Left cardiac atrium (tissue), 4 donors: ENCODE results near the gene GUCY1A1. TPM values are rescaled to one million over a fixed set of nuclear protein-coding genes. Genes with fewer than 3 reads are reported as not detected.

ENCODE experiments used
- ATAC-seq, 2 donors: fragments of 200-7000 bp; cut with Tn5 transposase; one replicate each; pipeline ENCODE4 v1.9.1; 2020; ENCODE audit warnings: mild to moderate bottlenecking in 2 of 2, moderate library complexity in 2 of 2
- DNase-seq: peaks from one replicate; pipeline ENCODE4 v3.0.0-alpha.2; 2020
- intact Hi-C, 2 donors: fragments of 100-400 bp; cut with DNase I; formaldehyde crosslinking; loops; one replicate each; pipeline versions ENCODE4 v1.14.1 to v1.15.1; 2022 to 2023
- total RNA-seq, 2 donors: library from RNA; stranded (reverse); fragmentation: NEBNext Ultra II Directional; extraction: Animal tissue kit (Norgen Biotek cat#: 25700); gene quantifications; one replicate each; pipeline ENCODE4 v1.2.1, GENCODE V29; 2021
- donor health status: DM: no; HTN: yes; CAD: no.
- donor health status: DM: no; HTN: yes; CAD: no; lungs with severe emphysema.
- donor health status: DM: yes; HTN: yes; CAD: no.
- donor health status: Dilated cardiomyopathy.

Gene GUCY1A1
- total RNA-seq, 2 donors from 2014 or later = 34.2 to 53.5 TPM

GRCh38 chr4:155713911-155714310 is 47.3 kb downstream of the GUCY1A1 start:
- intact Hi-C loops = no loop called here
- ATAC-seq = no peak
- DNase-seq = no peak

- ATAC-seq = no peak
- DNase-seq = no peak
- intact Hi-C loops = no loop called here
These were observed 55.7 kb downstream of the GUCY1A1 start for GRCh38 chr4:155722336-155722735.

- intact Hi-C loops = no loop called here
- DNase-seq = no peak
These were observed 56.3 kb downstream of the GUCY1A1 start for GRCh38 chr4:155722816-155723499.

GRCh38 chr4:155724731-155725130 is 58.1 kb downstream of the GUCY1A1 start:
- intact Hi-C loops = no loop called here
- ATAC-seq = no peak
- DNase-seq = no peak

More at GRCh38 chr4:155722816-155723499, 56.3 kb downstream of the GUCY1A1 start:
- no peak for ATAC-seq

GRCh38 chr4:155734065-155734464 is 67.4 kb downstream of the GUCY1A1 start:
- DNase-seq (no peak), ATAC-seq (no peak)
- intact Hi-C loops = no loop called here

- intact Hi-C loops = no loop called here
- DNase-seq (no peak), ATAC-seq (no peak)
These were observed 68.3 kb downstream of the GUCY1A1 start for GRCh38 chr4:155734951-155735350.

- ATAC-seq (no peak), DNase-seq (no peak)
- intact Hi-C loops = no loop called here
These were observed 68.8 kb downstream of the GUCY1A1 start for GRCh38 chr4:155735496-155735895.

- DNase-seq (no peak), ATAC-seq (no peak)
- intact Hi-C loops = no loop called here
These were observed 71.9 kb downstream of the GUCY1A1 start for GRCh38 chr4:155738548-155738947.

GRCh38 chr4:155741546-155741945 is 74.9 kb downstream of the GUCY1A1 start:
- intact Hi-C loops = no loop called here
- ATAC-seq (no peak), DNase-seq (no peak)

- no peak for ATAC-seq
- DNase-seq = no peak
- intact Hi-C loops = no loop called here
These were observed 75.8 kb downstream of the GUCY1A1 start for GRCh38 chr4:155742310-155743015.

GRCh38 chr4:155745984-155746383 is 79.3 kb downstream of the GUCY1A1 start:
- DNase-seq (no peak), ATAC-seq (peak in 1 of 2 donors; percentile 73)
- intact Hi-C loops = no loop called here

GRCh38 chr4:155748039-155748438 is 81.4 kb downstream of the GUCY1A1 start:
- DNase-seq = no peak
- ATAC-seq = no peak
- intact Hi-C loops = no loop called here

GRCh38 chr4:155749041-155749440 is 82.4 kb downstream of the GUCY1A1 start:
- no peak for DNase-seq
- intact Hi-C loops = no loop called here
- ATAC-seq = no peak

GRCh38 chr4:155751569-155751968 is 84.9 kb downstream of the GUCY1A1 start:
- no peak for DNase-seq
- no peak for ATAC-seq

GRCh38 chr4:155757745-155758265 is 91.2 kb downstream of the GUCY1A1 start:
- intact Hi-C loops = no loop called here
- DNase-seq (no peak), ATAC-seq (no peak)

More at GRCh38 chr4:155751569-155751968, 84.9 kb downstream of the GUCY1A1 start:
- intact Hi-C loops = no loop called here

GRCh38 chr4:155758481-155759371 is 92.1 kb downstream of the GUCY1A1 start, which contains the start of gene GUCY1B1:
GUCY1B1 (plus strand) TSS chr4:155759021; CDS start chr4:155759141, 120 bp downstream.
- ATAC-seq = peak; percentile 98 to 99
- DNase-seq = peak; percentile 95
- intact Hi-C loops = no loop called here

- ATAC-seq = peak; percentile 63 to 80
- intact Hi-C loops = loop anchor here in 1 of 2 donors (10.0 kb wide), 1 partner anchor 95 kb away; the partner anchor contains the start of gene GUCY1A1
- DNase-seq = peak; percentile 81
These were observed 93.0 kb downstream of the GUCY1A1 start for GRCh38 chr4:155759372-155760252.

GRCh38 chr4:155761047-155761446 is 94.4 kb downstream of the GUCY1A1 start:
- intact Hi-C loops = loop anchor here in 1 of 2 donors (10.0 kb wide), 1 partner anchor 96 kb away; the partner anchor contains the start of gene GUCY1A1
- ATAC-seq (no peak), DNase-seq (no peak)
